Transverse colon (tissue), 4 donors: Measurements from ENCODE around the gene AFF1. TPM values are rescaled to one million over a fixed set of nuclear protein-coding genes. Genes with fewer than 3 reads are reported as not detected.
A peak's percentile ranks its signal among the peaks of the same experiment; 100 is the strongest.

Source experiments
- DNase-seq: peaks from one replicate; pipeline ENCODE4 v3.0.0-alpha.2; 2019
- H3K27ac ChIP-seq, 4 donors: fragments of 200-600 bp; sonication (generic); 2 replicates each; pipeline ENCODE4 v1.5.1; 2016 to 2018; ENCODE audit warnings: inconsistent platforms in 4 of 4
- H3K27me3 ChIP-seq: fragments of 200-600 bp; sonication (generic); 2 replicates; pipeline ENCODE4 v1.5.1; 2017; ENCODE audit warnings: inconsistent platforms
- H3K36me3 ChIP-seq, 4 donors: fragments of 200-600 bp; sonication (generic); 2 replicates each; pipeline ENCODE4 v1.5.1; 2017 to 2019; ENCODE audit warnings: inconsistent platforms in 4 of 4
- H3K4me1 ChIP-seq, 4 donors: fragments of 200-600 bp; sonication (generic); 2 replicates each; pipeline ENCODE4 v1.5.1; 2017 to 2020; ENCODE audit warnings: inconsistent platforms in 4 of 4
- H3K4me3 ChIP-seq, 4 donors: fragments of 200-600 bp; sonication (generic); 1 replicate in 1 of 4; 2 replicates in 3 of 4; pipeline versions ENCODE4 v1.5.1 to v1.6.1; 2017 to 2019; ENCODE audit warnings: inconsistent platforms in 4 of 4
- H3K9me3 ChIP-seq, 2 donors: fragments of 200-600 bp; sonication (generic); 2 replicates each; pipeline ENCODE4 v1.5.1; 2017 to 2019; ENCODE audit warnings: inconsistent platforms in 2 of 2
- EP300 ChIP-seq: sonication (generic); formaldehyde crosslinking; IDR thresholded peaks from one replicate; pipeline ENCODE4 v1.6.1; 2017; ENCODE audit warnings: antibody characterized with exemption, low read depth
- POLR2A ChIP-seq: fragments of 450-650 bp; IDR thresholded peaks from one replicate; pipeline ENCODE4 v1.6.1; 2016; ENCODE audit warnings: antibody characterized with exemption, mild to moderate bottlenecking, moderate library complexity
- POLR2AphosphoS5 ChIP-seq, 3 donors: sonication (generic); formaldehyde crosslinking; IDR thresholded peaks; one replicate each; pipeline ENCODE4 v1.6.1; 2016; ENCODE audit warnings: antibody characterized with exemption in 3 of 3
- WGBS, 2 donors: methylation state at CpG; one replicate each; pipeline ENCODE4 v1.1.5; 2018; ENCODE audit warnings: low coverage in 1 of 2; 5-methylcytosine and 5-hydroxymethylcytosine counted together
- in situ Hi-C, 4 donors: fragments of 200-750 bp; cut with MboI; loops; one replicate each; pipeline versions ENCODE4 v1.15.0 to v1.15.1; 2017; ENCODE audit warnings: low sequenced_read_pairs in 3 of 4, low pct_ligation_motif_present in 1 of 4, low pct_unique_long_range_greater_than_20kb in 1 of 4
- intact Hi-C: fragments of 100-400 bp; cut with DNase I; formaldehyde crosslinking; loops from one replicate; pipeline ENCODE4 v1.15.1; 2023; ENCODE audit warnings: low total_unique reads
- total RNA-seq, 4 donors: library from RNA; depleted of rRNA; stranded (reverse); fragments of >200 nt; gene quantifications; one replicate each; pipeline ENCODE4 v1.1.0, GENCODE V29; 2016
- TF ChIP-seq, protein P1 (sequence below), 5 experiments: fragments of 200-600 bp in 3 of 5; fragments of 450-650 bp in 2 of 5; sonication (generic) in 3 of 5; IDR thresholded peaks; 1 replicate in 2 of 5; 2 replicates in 3 of 5; pipeline ENCODE4 v1.5.1; 2016 to 2017; ENCODE audit warnings: antibody characterized with exemption in 5 of 5, inconsistent platforms in 3 of 5, mild to moderate bottlenecking in 2 of 5, moderate library complexity in 1 of 5

AFF1 gene
- total RNA-seq, 4 donors from 2014 or later, result 77.1 to 151 (median 97.0) TPM

- H3K27ac ChIP-seq, result no peak overlapping the region
- WGBS, 2 donors, result 66 to 69% methylated on average over 2 to 4 of the region's 4 CpGs
- no peak overlapping the region for H3K4me3 ChIP-seq
- intact Hi-C loops (loop anchor here (5.0 kb wide), 1 partner anchor 399 kb away; no protein-coding TSS in a partner anchor), in situ Hi-C loops (loop anchor here (5.0 to 10.0 kb wide), 2 partner anchors 402 to 404 kb away; no protein-coding TSS in a partner anchor)
- H3K36me3 ChIP-seq, result no peaks in the 10 kb centered on the region
- no peaks in the 10 kb centered on the region for H3K27me3 ChIP-seq
- no peak for DNase-seq
- H3K9me3 ChIP-seq, result no peaks in the 10 kb centered on the region
- TF ChIP-seq POLR2AphosphoS5 (IDR thresholded peaks at IDR 0.05) (no peak), EP300 (no peak), POLR2A (no peak)
- TF ChIP-seq, protein P1, sequence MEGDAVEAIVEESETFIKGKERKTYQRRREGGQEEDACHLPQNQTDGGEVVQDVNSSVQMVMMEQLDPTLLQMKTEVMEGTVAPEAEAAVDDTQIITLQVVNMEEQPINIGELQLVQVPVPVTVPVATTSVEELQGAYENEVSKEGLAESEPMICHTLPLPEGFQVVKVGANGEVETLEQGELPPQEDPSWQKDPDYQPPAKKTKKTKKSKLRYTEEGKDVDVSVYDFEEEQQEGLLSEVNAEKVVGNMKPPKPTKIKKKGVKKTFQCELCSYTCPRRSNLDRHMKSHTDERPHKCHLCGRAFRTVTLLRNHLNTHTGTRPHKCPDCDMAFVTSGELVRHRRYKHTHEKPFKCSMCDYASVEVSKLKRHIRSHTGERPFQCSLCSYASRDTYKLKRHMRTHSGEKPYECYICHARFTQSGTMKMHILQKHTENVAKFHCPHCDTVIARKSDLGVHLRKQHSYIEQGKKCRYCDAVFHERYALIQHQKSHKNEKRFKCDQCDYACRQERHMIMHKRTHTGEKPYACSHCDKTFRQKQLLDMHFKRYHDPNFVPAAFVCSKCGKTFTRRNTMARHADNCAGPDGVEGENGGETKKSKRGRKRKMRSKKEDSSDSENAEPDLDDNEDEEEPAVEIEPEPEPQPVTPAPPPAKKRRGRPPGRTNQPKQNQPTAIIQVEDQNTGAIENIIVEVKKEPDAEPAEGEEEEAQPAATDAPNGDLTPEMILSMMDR (IDR thresholded peaks at IDR 0.05), result no peak
- H3K4me1 ChIP-seq, result peaks cover 3 to 8% (median 4%) of the 10 kb centered on the region in 4 donors
Measured at GRCh38 chr4:86896596-86896995, 38.2 kb upstream of the AFF1 start.

GRCh38 chr4:86898562-86898961 lies 36.2 kb upstream of the AFF1 start:
- Histone ChIP-seq H3K4me1 (no peaks in the 10 kb centered on the region), H3K27me3 (no peaks in the 10 kb centered on the region), H3K9me3 (no peaks in the 10 kb centered on the region), H3K36me3 (no peaks in the 10 kb centered on the region), H3K27ac (no peak overlapping the region), H3K4me3 (no peak overlapping the region)
- DNase-seq, result no peak
- TF ChIP-seq EP300, result no peak
- TF ChIP-seq, protein P1 (IDR thresholded peaks at IDR 0.05), result peak in 1 of 5 experiments; percentile 11
- TF ChIP-seq POLR2AphosphoS5 (IDR thresholded peaks at IDR 0.05), result no peak
- in situ Hi-C loops (loop anchor here (5.0 to 10.0 kb wide), 2 partner anchors 404 to 406 kb away; no protein-coding TSS in a partner anchor), intact Hi-C loops (loop anchor here (5.0 kb wide), 1 partner anchor 401 kb away; no protein-coding TSS in a partner anchor)
- WGBS, 2 donors, result 82 to 84% methylated on average over 4 of the region's 4 CpGs

DNA sequence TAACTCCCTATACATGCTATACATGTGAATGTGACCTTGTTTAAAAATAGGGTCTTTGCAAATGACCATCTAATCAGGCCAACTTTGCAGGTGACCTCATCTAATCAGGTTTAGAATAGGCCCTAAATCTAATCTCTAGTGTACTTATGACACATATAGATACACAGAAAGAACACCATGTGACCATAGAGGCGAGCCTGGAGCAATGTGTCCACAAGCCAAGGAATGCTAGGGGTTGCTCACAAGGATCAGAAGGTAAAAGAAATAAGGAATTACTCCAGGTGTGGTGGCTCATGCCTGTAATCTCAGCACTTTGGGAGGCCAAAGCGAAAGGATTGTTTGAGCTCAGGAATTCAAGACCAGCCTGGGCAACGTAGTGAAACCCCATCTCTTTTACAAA lies 32.9 kb upstream of the AFF1 start:
- no peak for DNase-seq
- intact Hi-C loops (no loop called here), in situ Hi-C loops (loop anchor here in 3 of 4 donors (25.0 kb wide), 1 partner anchor 335 kb away; no protein-coding TSS in a partner anchor)
- Histone ChIP-seq H3K36me3 (no peaks in the 10 kb centered on the region), H3K4me3 (no peak overlapping the region), H3K27ac (no peak overlapping the region), H3K4me1 (peaks cover 0 to 7% (median 0%) of the 10 kb centered on the region in 4 donors), H3K9me3 (no peaks in the 10 kb centered on the region), H3K27me3 (no peaks in the 10 kb centered on the region)
- WGBS, 2 donors, result 90% methylated on average over 3 of the region's 3 CpGs; no CpG with 5 or more reads in 1 of the 2 donors
- TF ChIP-seq POLR2A (no peak), EP300 (no peak)
- TF ChIP-seq, protein P1 (IDR thresholded peaks at IDR 0.05), result no peak

DNA sequence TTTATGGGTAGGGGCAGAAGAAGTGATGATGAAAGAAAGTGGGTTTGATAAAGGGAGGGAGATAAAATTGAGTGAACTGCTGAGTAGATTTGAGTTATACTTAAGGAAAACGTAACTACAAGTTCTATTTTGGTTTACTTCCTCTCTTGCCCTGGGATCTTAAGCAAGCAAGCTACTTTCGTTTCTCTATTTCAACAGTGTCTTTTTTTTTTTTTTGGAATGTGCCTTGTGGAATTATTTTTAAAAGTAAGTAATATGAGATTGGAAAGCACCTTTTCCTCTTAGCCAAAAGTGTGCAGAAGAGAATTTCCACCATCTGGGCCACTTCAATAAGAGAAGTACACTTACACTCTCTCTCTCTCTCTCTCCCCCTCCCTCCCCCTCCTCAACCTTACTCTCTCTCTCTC lies 26.6 kb upstream of the AFF1 start:
- H3K27me3 ChIP-seq, result no peaks in the 10 kb centered on the region
- 33 to 36% methylated on average over 2 of the region's 2 CpGs for WGBS, 2 donors
- peak overlapping the region in 2 of 4 donors; percentile 19 to 54 for H3K27ac ChIP-seq
- H3K4me1 ChIP-seq, result peaks cover 0 to 24% (median 0%) of the 10 kb centered on the region in 4 donors
- H3K9me3 ChIP-seq, result no peaks in the 10 kb centered on the region
- TF ChIP-seq POLR2AphosphoS5 (IDR thresholded peaks at IDR 0.05) (no peak), EP300 (no peak), POLR2A (no peak)
- TF ChIP-seq, protein P1 (IDR thresholded peaks at IDR 0.05), result no peak
- H3K4me3 ChIP-seq, result no peak overlapping the region
- no peak for DNase-seq
- intact Hi-C loops, result no loop called here
- H3K36me3 ChIP-seq, result no peaks in the 10 kb centered on the region
- in situ Hi-C loops, result loop anchor here in 3 of 4 donors (25.0 kb wide), 1 partner anchor 329 kb away; no protein-coding TSS in a partner anchor
